Tibial artery (tissue), 4 donors: ENCODE results near the gene TSPAN16.

Experiments
- DNase-seq, 2 donors: peaks; one replicate each; pipeline ENCODE4 v3.0.0-alpha.2; 2019
- H3K27ac ChIP-seq, 2 donors: fragments of 200-600 bp; sonication (generic) in 1 of 2; 1 replicate in 1 of 2; 2 replicates in 1 of 2; pipeline ENCODE4 v1.5.1; 2018 to 2019; ENCODE audit warnings: mild to moderate bottlenecking in 1 of 2
- H3K27me3 ChIP-seq, 2 donors: fragments of 200-600 bp; sonication (generic) in 1 of 2; one replicate each; pipeline versions ENCODE4 v1.5.1 to v1.6.0; 2016 to 2019
- H3K36me3 ChIP-seq, 3 donors: fragments of 200-600 bp; sonication (generic) in 2 of 3; one replicate each; pipeline ENCODE4 v1.5.1; 2016 to 2019; ENCODE audit warnings: mild to moderate bottlenecking in 2 of 3
- H3K4me1 ChIP-seq, 4 donors: fragments of 200-600 bp; sonication (generic) in 2 of 4; 1 replicate in 3 of 4; 2 replicates in 1 of 4; pipeline ENCODE4 v1.5.1; 2016 to 2019
- H3K4me3 ChIP-seq, 2 donors: fragments of 200-600 bp; sonication (generic) in 1 of 2; 1 replicate in 1 of 2; 2 replicates in 1 of 2; pipeline ENCODE4 v1.5.1; 2018 to 2019; ENCODE audit warnings: mild to moderate bottlenecking in 2 of 2
- H3K9me3 ChIP-seq, 3 donors: fragments of 200-600 bp; sonication (generic) in 1 of 3; one replicate each; pipeline ENCODE4 v1.5.1; 2016 to 2019
- CTCF ChIP-seq, 2 experiments: fragments of 200-600 bp in 1 of 2; fragments of 450-650 bp in 1 of 2; IDR thresholded peaks; one replicate each; pipeline ENCODE4 v1.5.1; 2017 to 2019; ENCODE audit warnings: antibody characterized with exemption in 2 of 2, mild to moderate bottlenecking in 1 of 2, moderate library complexity in 1 of 2
- intact Hi-C: fragments of 100-400 bp; cut with DNase I; formaldehyde crosslinking; loops from one replicate; pipeline ENCODE4 v1.15.0; 2023; ENCODE audit warnings: low total_unique reads

TSPAN16 gene

DNA sequence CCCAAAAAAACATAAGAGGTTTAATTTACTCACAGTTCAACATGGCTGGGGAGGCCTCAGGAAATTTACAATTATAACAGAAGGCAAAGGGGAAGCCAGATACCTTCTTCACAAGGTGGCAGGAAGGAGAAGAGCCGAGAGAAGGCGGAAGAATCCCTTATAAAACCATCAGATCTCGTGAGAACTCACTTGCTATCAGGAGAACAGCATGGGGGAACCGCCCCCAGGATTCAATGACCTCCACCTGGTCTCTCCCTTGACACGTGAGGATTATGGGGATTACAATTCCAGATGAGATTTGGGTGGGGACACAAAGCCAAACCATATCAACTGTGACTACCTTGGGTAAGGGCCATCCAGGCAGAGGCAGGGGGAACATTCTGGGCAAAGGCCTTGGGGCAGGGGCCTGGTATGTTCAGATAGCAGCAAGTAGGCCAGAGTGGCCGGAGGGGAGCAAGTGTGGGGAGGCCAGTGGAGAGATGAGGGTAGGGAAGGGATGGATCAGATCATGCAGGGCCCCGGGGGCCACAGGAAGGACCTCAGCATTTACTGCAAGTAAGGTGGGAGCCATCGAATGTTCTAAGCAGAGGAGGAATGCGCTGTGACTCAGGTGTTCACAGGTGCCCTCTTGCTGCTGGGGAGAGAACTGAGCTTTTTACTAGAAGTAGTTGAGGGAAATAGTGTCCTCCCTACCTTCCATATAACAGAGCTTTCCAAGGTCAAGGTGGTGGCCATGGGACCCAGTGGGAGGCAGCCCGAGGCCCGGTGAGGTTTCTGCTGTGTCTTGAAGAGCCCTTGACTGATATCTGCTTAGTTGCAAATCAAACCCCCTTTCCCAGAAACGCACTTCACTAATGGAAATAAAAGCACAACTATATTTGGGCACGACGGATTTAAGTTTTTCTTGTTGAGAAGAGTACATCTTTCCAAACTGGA, 25.5 kb downstream of the TSPAN16 start:
- no peak overlapping the region for H3K4me3 ChIP-seq
- no peak overlapping the region for H3K27ac ChIP-seq
- peaks cover 3 to 16% (median 15%) of the 10 kb centered on the region in 3 donors for H3K36me3 ChIP-seq
- intact Hi-C loops = no loop called here
- no peak for TF ChIP-seq CTCF (IDR thresholded peaks at IDR 0.05)
- peaks cover 5 to 27% (median 16%) of the 10 kb centered on the region in 4 donors for H3K4me1 ChIP-seq
- no peak for DNase-seq
- peaks cover 0 to 3% of the 10 kb centered on the region in 2 donors for H3K27me3 ChIP-seq
- H3K9me3 ChIP-seq = no peaks in the 10 kb centered on the region

GRCh38 chr19:11322269-11323024, 26.5 kb downstream of the TSPAN16 start:
- intact Hi-C loops = no loop called here
- no peak for DNase-seq

DNA sequence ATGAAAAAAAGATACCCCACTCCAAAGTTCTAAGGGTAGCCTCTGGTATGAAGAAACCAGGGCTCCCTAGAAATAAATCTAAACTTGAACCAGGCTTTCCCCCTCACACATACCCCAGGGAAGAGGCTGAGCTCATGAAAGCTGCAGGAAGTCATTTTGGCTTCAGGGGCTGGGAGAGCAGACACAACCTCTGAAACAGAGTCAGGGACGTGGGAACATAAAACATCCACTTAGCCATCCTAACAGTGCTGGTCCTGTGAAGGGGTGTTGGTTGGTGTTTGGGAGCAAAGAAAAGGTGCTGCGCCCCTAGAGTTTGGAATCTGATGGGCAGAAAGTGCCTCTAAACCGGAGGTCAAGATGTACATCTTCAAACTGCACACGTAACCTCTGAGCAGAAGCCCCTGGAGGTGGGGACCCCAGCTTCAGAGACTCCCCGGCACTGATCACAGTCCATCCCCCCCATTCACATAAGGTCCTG, 27.7 kb downstream of the TSPAN16 start:
- DNase-seq = no peak
- no peak for TF ChIP-seq CTCF (IDR thresholded peaks at IDR 0.05)
- Histone ChIP-seq H3K27ac (peak overlapping the region; percentile 62 to 82), H3K9me3 (no peaks in the 10 kb centered on the region), H3K27me3 (peaks cover 0 to 3% of the 10 kb centered on the region in 2 donors), H3K4me1 (peaks cover 5 to 23% (median 16%) of the 10 kb centered on the region in 4 donors), H3K4me3 (no peak overlapping the region), H3K36me3 (peaks cover 19 to 38% (median 36%) of the 10 kb centered on the region in 3 donors)
- intact Hi-C loops = no loop called here

More at GRCh38 chr19:11322269-11323024, 26.5 kb downstream of the TSPAN16 start:
- Histone ChIP-seq H3K9me3 (no peaks in the 10 kb centered on the region), H3K4me1 (peaks cover 5 to 24% (median 16%) of the 10 kb centered on the region in 4 donors), H3K27ac (no peak overlapping the region), H3K4me3 (no peak overlapping the region), H3K27me3 (peaks cover 0 to 3% of the 10 kb centered on the region in 2 donors), H3K36me3 (peaks cover 13 to 26% (median 25%) of the 10 kb centered on the region in 3 donors)
- TF ChIP-seq CTCF (IDR thresholded peaks at IDR 0.05) = no peak

GRCh38 chr19:11324079-11324661, 28.2 kb downstream of the TSPAN16 start:
- H3K4me3 ChIP-seq = no peak overlapping the region
- no peak for TF ChIP-seq CTCF (IDR thresholded peaks at IDR 0.05)

GRCh38 chr19:11324748-11325389, 28.9 kb downstream of the TSPAN16 start:
- peak overlapping the region; percentile 62 to 82 for H3K27ac ChIP-seq
- no peaks in the 10 kb centered on the region for H3K27me3 ChIP-seq
- peaks cover 5 to 23% (median 16%) of the 10 kb centered on the region in 4 donors for H3K4me1 ChIP-seq
- H3K4me3 ChIP-seq = no peak overlapping the region
- intact Hi-C loops = no loop called here
- H3K9me3 ChIP-seq = no peaks in the 10 kb centered on the region
- TF ChIP-seq CTCF (IDR thresholded peaks at IDR 0.05) = no peak
- peaks cover 21 to 50% (median 46%) of the 10 kb centered on the region in 3 donors for H3K36me3 ChIP-seq
- no peak for DNase-seq

More at GRCh38 chr19:11324079-11324661, 28.2 kb downstream of the TSPAN16 start:
- H3K36me3 ChIP-seq = peaks cover 19 to 43% (median 40%) of the 10 kb centered on the region in 3 donors
- peak; percentile 83 to 88 for DNase-seq
- H3K4me1 ChIP-seq = peaks cover 5 to 23% (median 16%) of the 10 kb centered on the region in 4 donors
- no peaks in the 10 kb centered on the region for H3K9me3 ChIP-seq
- intact Hi-C loops = no loop called here
- peak overlapping the region; percentile 62 to 82 for H3K27ac ChIP-seq
- no peaks in the 10 kb centered on the region for H3K27me3 ChIP-seq
